HG02943 (cell line): Measurements from ENCODE around the gene MEDAG.

ENCODE experiments used
- ATAC-seq: cut with Tn5 transposase; IDR thresholded peaks from one replicate; pipeline ENCODE4 v1.9.1; 2021; ENCODE audit warnings: mild to moderate bottlenecking, low read depth, moderate library complexity; ENCODE audit not compliant: unreplicated experiment

MEDAG gene

GRCh38 chr13:30872685-30873461 lies 33.2 kb upstream of the MEDAG start:
- ATAC-seq: no peak

DNA sequence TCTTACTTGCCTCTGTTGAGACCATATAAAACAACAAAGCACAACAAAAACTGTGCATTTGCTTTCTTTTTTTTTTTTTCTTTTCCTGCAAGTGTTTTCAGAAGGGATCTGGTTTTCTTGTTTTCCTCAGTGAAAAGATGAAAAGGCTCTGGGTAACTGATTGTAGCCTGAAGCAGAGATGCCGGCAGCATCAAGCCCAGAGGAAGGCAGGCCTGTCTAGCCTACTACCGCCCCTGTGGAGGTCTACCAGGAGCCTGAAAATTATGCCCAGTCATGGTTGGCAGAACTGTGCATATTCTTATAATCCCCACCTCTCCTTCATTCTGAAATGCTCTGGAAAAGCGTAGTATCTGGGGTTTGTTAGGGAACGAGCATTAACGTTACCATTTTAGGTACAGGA lies 32.6 kb upstream of the MEDAG start:
- no peak for ATAC-seq

GRCh38 chr13:30874111-30874510 lies 32.0 kb upstream of the MEDAG start:
- no peak for ATAC-seq

- no peak for ATAC-seq
Observed at GRCh38 chr13:30874561-30874960, 31.5 kb upstream of the MEDAG start.

GRCh38 chr13:30877335-30877734 lies 28.7 kb upstream of the MEDAG start:
- no peak for ATAC-seq

GRCh38 chr13:30880151-30880855 lies 25.8 kb upstream of the MEDAG start:
- ATAC-seq: no peak

GRCh38 chr13:30880856-30881155 lies 25.3 kb upstream of the MEDAG start:
- no peak for ATAC-seq

GRCh38 chr13:30881191-30881651 lies 24.9 kb upstream of the MEDAG start:
- no peak for ATAC-seq

DNA sequence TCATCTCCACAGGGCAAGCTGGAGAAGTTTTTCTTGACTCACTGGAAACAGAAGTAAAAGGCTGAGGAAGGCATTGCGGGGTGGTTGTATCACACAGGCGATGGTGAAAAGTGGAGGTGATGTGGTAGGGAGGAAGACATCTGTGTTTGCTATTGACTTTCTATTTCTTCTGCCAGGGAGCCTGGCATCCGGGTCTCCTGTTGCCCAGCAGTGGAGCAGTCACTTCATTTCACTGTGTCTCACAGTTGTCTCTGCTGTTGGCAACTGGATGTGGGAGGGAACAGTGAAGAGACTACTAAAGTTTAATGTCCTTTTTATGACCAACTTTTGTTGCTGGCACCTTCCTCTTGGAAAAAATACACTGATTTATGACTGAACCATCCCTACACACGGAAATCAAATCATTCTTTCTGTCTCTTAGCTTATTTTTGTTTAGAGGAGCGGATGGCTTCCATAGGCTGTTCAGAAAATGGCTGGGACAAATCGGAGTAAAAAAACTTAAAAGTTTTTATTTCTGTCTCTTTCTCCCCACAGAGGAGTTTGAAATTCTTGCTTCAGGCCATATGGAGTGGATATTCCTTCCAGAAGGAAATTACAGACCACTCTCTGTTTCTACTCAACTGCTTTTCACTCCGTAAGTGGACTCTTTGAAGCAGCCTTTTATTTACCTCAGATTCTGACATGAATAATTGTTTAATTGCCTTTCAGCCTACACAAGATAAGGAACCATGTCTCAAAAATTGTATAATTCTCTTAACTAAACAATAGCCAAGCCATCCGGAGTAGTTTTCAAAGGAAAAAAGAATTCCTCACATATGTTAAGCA lies 23.8 kb upstream of the MEDAG start:
- ATAC-seq: no peak

DNA sequence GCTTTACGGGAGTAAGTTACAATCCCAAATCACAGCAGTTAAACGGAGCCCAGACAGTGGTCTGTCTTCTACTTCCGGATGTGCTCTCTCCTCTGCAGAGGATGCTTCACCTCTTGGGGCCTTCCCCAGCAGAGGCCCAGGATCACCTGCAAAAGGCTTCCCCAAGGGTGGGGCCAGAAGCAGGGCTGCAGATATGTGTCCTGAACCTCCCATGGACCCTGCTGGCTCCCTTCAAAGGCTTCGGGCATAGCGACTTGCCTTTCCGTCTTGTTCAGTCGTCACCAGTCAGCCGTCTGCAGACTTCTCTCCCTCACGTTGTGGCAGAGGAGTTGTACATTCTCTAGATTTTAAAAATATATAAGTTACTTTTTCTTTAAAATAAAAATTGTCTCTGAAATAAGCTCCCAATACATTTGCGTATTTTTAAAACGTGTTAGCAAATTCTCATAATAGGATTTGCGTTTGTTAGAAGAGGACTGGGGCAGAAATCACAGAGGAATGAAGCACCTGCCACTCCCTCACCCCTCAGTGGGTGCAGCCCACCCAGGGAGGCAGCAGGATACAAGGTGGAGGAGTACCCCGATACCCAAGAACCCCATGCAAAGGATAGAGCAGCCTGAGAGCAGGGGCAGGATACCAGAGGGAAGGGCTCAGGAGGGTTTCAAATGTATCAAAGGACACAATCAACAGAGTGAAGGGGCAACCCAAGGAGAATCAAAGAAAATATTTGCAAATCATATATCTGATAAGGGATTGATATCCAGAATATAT lies 22.9 kb upstream of the MEDAG start:
- no peak for ATAC-seq

- ATAC-seq: no peak
Observed at GRCh38 chr13:30884543-30884942, 21.5 kb upstream of the MEDAG start.

GRCh38 chr13:30889196-30889690 lies 16.8 kb upstream of the MEDAG start:
- ATAC-seq: no peak

- ATAC-seq: no peak
Observed at GRCh38 chr13:30892966-30893365, 13.1 kb upstream of the MEDAG start.

GRCh38 chr13:30895773-30896172 lies 10.3 kb upstream of the MEDAG start:
- ATAC-seq: no peak

- no peak for ATAC-seq
Observed at GRCh38 chr13:30898070-30898469, 8.0 kb upstream of the MEDAG start.

- ATAC-seq: no peak
Observed at GRCh38 chr13:30898678-30899241, 7.3 kb upstream of the MEDAG start.

DNA sequence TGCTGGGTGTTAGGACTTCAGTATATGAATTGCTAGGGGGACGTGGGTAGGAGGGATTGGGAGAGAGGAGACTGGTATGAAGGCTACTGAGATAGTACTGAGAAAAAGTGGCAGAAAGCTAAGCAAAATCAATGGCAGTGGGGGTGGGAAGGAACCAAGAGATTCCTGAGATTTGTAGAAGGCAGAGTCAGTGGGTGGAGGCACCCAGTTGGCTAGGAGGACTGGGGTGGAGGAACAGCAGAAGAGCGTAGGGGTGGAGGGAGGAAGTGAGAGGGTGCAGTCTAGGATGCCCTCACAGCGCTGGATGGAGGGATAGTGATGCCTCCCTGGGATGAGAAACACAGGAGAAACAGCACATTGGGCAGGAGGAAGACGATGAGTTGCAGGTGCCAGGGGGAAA lies 5.6 kb upstream of the MEDAG start:
- no peak for ATAC-seq

- no peak for ATAC-seq
Observed at GRCh38 chr13:30900952-30901749, 4.9 kb upstream of the MEDAG start.

GRCh38 chr13:30904043-30904442 lies 2.0 kb upstream of the MEDAG start:
- ATAC-seq: no peak
